GM12878 (cell line): ENCODE data around the gene HDAC9.

Experiments used
- CTCF ChIP-seq, 3 experiments: IDR thresholded peaks in 2 of 3; conservative IDR thresholded peaks in 1 of 3; 2 replicates each; pipeline ENCODE4 v1.5.1; 2011; ENCODE audit warnings: low read depth in 3 of 3, low read length in 3 of 3, mild to moderate bottlenecking in 3 of 3, control low read depth in 2 of 3, moderate library complexity in 2 of 3, inconsistent platforms in 1 of 3, mixed read lengths in 1 of 3; ENCODE audit not compliant: control insufficient read depth in 2 of 3, insufficient read depth in 1 of 3; ENCODE audit errors: extremely low read depth in 1 of 3
- EP300 ChIP-seq, 2 experiments: fragments of 150-350 bp in 1 of 2; IDR thresholded peaks; 2 replicates each; pipeline ENCODE4 v1.6.1; 2011 to 2012; ENCODE audit warnings: low read depth in 2 of 2, low read length in 2 of 2, borderline replicate concordance in 1 of 2, improper control_type of control experiment in 1 of 2, inconsistent platforms in 1 of 2; ENCODE audit not compliant: control insufficient read depth in 1 of 2
- FOXM1 ChIP-seq: IDR thresholded peaks from 2 replicates; pipeline ENCODE4 v1.6.1; 2012; ENCODE audit warnings: low read depth, mild to moderate bottlenecking, inconsistent platforms, low read length, moderate library complexity
- GABPA ChIP-seq: IDR thresholded peaks from 2 replicates; pipeline ENCODE4 v1.6.1; 2014; ENCODE audit warnings: antibody characterized with exemption, low read depth, mild to moderate bottlenecking, inconsistent platforms
- MXI1 ChIP-seq: fragments of 150-350 bp; IDR thresholded peaks from 2 replicates; pipeline ENCODE4 v1.6.1; 2011; ENCODE audit warnings: low read depth, mild to moderate bottlenecking, inconsistent platforms, low read length, improper control_type of control experiment
- POLR2A ChIP-seq: IDR thresholded peaks from 2 replicates; pipeline ENCODE4 v1.6.1; 2011; ENCODE audit warnings: low read depth, mild to moderate bottlenecking, low read length
- POLR2AphosphoS5 ChIP-seq: IDR thresholded peaks from 2 replicates; pipeline ENCODE4 v1.6.1; 2011; ENCODE audit warnings: mild to moderate bottlenecking, low read length, inconsistent platforms
- SREBF2 ChIP-seq: IDR thresholded peaks from 2 replicates; pipeline ENCODE4 v1.6.1; 2012; ENCODE audit warnings: mild to moderate bottlenecking, low read length
- TAF1 ChIP-seq: IDR thresholded peaks from 2 replicates; pipeline ENCODE4 v1.6.1; 2011; ENCODE audit warnings: mild to moderate bottlenecking, low read depth, low read length, borderline replicate concordance
- YY1 ChIP-seq: IDR thresholded peaks from 2 replicates; pipeline ENCODE4 v1.6.1; 2011; ENCODE audit warnings: low read depth, mild to moderate bottlenecking, low read length

DNA sequence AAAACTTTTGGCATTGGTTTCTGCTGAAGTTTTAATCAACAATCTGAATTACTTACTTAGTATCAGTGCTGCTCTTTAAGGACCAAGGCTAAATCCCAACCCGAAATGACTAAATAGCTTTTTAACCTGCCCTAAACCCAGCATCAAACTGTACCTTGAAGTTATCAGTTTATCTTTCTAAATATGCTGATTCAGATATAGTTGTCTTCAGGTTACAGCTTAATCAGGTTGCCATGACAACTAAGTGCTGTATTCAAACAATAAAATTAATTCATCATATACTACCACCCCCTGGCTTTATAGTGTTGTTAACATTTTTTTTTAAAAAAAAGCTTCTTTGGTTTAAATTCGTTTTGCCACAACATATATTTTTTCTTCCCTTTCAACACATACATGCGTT is 382.3 kb downstream of the HDAC9 start:
- TF ChIP-seq GABPA (no peak), SREBF2 (no peak), POLR2AphosphoS5 (no peak), POLR2A (no peak), YY1 (no peak), CTCF (IDR thresholded peaks at IDR 0.05 in 2 of 3, conservative IDR thresholded peaks at IDR 0.05 in 1 of 3; ENCODE audit: control insufficient read depth in 2 of 3, extremely low read depth in 1 of 3, insufficient read depth in 1 of 3, low read depth in 3 of 3, low read length in 3 of 3) (no peak), EP300 (IDR thresholded peaks at IDR 0.05; ENCODE audit: borderline replicate concordance in 1 of 2, control insufficient read depth in 1 of 2, low read depth in 2 of 2, low read length in 2 of 2) (no peak), FOXM1 (no peak), TAF1 (no peak), MXI1 (no peak)
